ENCODE results near the gene RPS6KL1. TPM values are rescaled to one million over a fixed set of nuclear protein-coding genes. Genes with fewer than 3 reads are reported as not detected.

Gene RPS6KL1
- total RNA-seq, 1 donor: 0.36 TPM

GRCh38 chr14:74950795-74951442, 27.9 kb upstream of the RPS6KL1 start:
- TF ChIP-seq CTCF (IDR thresholded peaks at IDR 0.05; ENCODE audit: extremely low read depth, low read depth, low read length): no peak
- Histone ChIP-seq H3K4me2 (ENCODE audit: insufficient read depth, low read length) (no peak overlapping the region), H3K27me3 (ENCODE audit: insufficient read depth, low read length) (no peaks in the 10 kb centered on the region), H3K4me3 (ENCODE audit: insufficient read depth, low read length) (no peak overlapping the region), H2AFZ (ENCODE audit: low read length) (no peak overlapping the region), H3K9me3 (ENCODE audit: low read depth, low read length) (no peaks in the 10 kb centered on the region), H3K27ac (ENCODE audit: low read depth, low read length) (no peak overlapping the region), H4K20me1 (ENCODE audit: insufficient read depth, low read length) (no peaks in the 10 kb centered on the region), H3K79me2 (ENCODE audit: insufficient read depth, low read length) (no peaks in the 10 kb centered on the region), H3K4me1 (ENCODE audit: insufficient read depth, low read length) (peaks cover 19% of the 10 kb centered on the region), H3K36me3 (ENCODE audit: insufficient read depth, low read length) (no peaks in the 10 kb centered on the region)
- DNase-seq (ENCODE audit: insufficient read length, low spot score, missing footprints): no peak

GRCh38 chr14:74949859-74950573, 27.0 kb upstream of the RPS6KL1 start:
- no peaks in the 10 kb centered on the region for H3K79me2 ChIP-seq (ENCODE audit: insufficient read depth, low read length)

GRCh38 chr14:74949191-74949601, 26.1 kb upstream of the RPS6KL1 start:
- Histone ChIP-seq H3K9me3 (ENCODE audit: low read depth, low read length) (no peaks in the 10 kb centered on the region), H3K27me3 (ENCODE audit: insufficient read depth, low read length) (no peaks in the 10 kb centered on the region), H4K20me1 (ENCODE audit: insufficient read depth, low read length) (no peaks in the 10 kb centered on the region), H2AFZ (ENCODE audit: low read length) (no peak overlapping the region), H3K36me3 (ENCODE audit: insufficient read depth, low read length) (peaks cover 2% of the 10 kb centered on the region), H3K4me3 (ENCODE audit: insufficient read depth, low read length) (no peak overlapping the region), H3K4me1 (ENCODE audit: insufficient read depth, low read length) (peaks cover 8% of the 10 kb centered on the region), H3K4me2 (ENCODE audit: insufficient read depth, low read length) (no peak overlapping the region), H3K27ac (ENCODE audit: low read depth, low read length) (no peak overlapping the region), H3K79me2 (ENCODE audit: insufficient read depth, low read length) (no peaks in the 10 kb centered on the region)
- TF ChIP-seq CTCF (IDR thresholded peaks at IDR 0.05; ENCODE audit: extremely low read depth, low read depth, low read length): no peak
- DNase-seq (ENCODE audit: insufficient read length, low spot score, missing footprints): peak; percentile 77

More at GRCh38 chr14:74949859-74950573, 27.0 kb upstream of the RPS6KL1 start:
- no peak overlapping the region for H3K4me3 ChIP-seq (ENCODE audit: insufficient read depth, low read length)
- no peak overlapping the region for H2AFZ ChIP-seq (ENCODE audit: low read length)
- peaks cover 17% of the 10 kb centered on the region for H3K4me1 ChIP-seq (ENCODE audit: insufficient read depth, low read length)
- TF ChIP-seq CTCF (IDR thresholded peaks at IDR 0.05; ENCODE audit: extremely low read depth, low read depth, low read length): no peak
- H3K27me3 ChIP-seq (ENCODE audit: insufficient read depth, low read length): no peaks in the 10 kb centered on the region
- H3K4me2 ChIP-seq (ENCODE audit: insufficient read depth, low read length): no peak overlapping the region
- no peaks in the 10 kb centered on the region for H4K20me1 ChIP-seq (ENCODE audit: insufficient read depth, low read length)
- no peaks in the 10 kb centered on the region for H3K9me3 ChIP-seq (ENCODE audit: low read depth, low read length)
- H3K27ac ChIP-seq (ENCODE audit: low read depth, low read length): no peak overlapping the region
- no peak for DNase-seq (ENCODE audit: insufficient read length, low spot score, missing footprints)
- H3K36me3 ChIP-seq (ENCODE audit: insufficient read depth, low read length): no peaks in the 10 kb centered on the region

All from osteoblast (primary cell).